Measurements from ENCODE around the gene NACC2. TPM values are rescaled to one million over a fixed set of nuclear protein-coding genes. Genes with fewer than 3 reads are reported as not detected.

NACC2 gene
- total and polyA plus RNA-seq, 10 of the 15 experiments (the other 5 are each of a cell fraction or from before 2014, with no cell fraction given) = 0.66 to 14.7 (median 3.5) TPM

DNA sequence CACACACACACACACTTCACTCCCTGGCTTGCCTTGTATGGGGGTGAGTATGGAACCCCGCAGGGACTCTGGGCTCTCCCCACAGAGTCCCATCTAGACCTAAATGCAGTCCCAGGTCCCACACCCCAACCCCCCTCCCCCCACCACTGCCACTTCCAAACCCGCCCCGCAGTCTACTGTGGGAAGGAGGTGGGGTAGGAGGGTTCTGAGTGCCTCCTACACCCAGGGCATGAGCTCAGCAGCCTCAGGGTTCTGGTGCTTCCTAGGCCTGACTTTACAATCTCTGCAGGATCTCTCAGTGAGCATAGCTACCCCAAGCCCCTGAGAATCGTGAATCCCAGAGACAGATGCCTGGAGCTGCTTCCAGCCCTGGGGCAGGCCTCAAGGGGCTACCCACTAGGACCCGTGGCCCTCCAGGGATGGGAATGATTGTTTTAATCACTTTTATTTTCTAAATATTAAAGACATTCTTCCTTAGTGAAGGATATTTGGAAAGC lies 1.5 kb upstream of the NACC2 start (continued):
- TF ChIP-seq, protein P1, sequence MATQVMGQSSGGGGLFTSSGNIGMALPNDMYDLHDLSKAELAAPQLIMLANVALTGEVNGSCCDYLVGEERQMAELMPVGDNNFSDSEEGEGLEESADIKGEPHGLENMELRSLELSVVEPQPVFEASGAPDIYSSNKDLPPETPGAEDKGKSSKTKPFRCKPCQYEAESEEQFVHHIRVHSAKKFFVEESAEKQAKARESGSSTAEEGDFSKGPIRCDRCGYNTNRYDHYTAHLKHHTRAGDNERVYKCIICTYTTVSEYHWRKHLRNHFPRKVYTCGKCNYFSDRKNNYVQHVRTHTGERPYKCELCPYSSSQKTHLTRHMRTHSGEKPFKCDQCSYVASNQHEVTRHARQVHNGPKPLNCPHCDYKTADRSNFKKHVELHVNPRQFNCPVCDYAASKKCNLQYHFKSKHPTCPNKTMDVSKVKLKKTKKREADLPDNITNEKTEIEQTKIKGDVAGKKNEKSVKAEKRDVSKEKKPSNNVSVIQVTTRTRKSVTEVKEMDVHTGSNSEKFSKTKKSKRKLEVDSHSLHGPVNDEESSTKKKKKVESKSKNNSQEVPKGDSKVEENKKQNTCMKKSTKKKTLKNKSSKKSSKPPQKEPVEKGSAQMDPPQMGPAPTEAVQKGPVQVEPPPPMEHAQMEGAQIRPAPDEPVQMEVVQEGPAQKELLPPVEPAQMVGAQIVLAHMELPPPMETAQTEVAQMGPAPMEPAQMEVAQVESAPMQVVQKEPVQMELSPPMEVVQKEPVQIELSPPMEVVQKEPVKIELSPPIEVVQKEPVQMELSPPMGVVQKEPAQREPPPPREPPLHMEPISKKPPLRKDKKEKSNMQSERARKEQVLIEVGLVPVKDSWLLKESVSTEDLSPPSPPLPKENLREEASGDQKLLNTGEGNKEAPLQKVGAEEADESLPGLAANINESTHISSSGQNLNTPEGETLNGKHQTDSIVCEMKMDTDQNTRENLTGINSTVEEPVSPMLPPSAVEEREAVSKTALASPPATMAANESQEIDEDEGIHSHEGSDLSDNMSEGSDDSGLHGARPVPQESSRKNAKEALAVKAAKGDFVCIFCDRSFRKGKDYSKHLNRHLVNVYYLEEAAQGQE (IDR thresholded peaks at IDR 0.05; ENCODE audit: low read depth, low read length) = no peak
- TF ChIP-seq MTA3 (IDR thresholded peaks at IDR 0.05; ENCODE audit: borderline replicate concordance, low read length) (no peak), GATAD2B (conservative IDR thresholded peaks at IDR 0.05; ENCODE audit: low read depth) (no peak), ZBTB4 (CRISPR knock-in tag; IDR thresholded peaks at IDR 0.05) (no peak), BHLHE40 (IDR thresholded peaks at IDR 0.05; ENCODE audit: borderline replicate concordance in 1 of 2, low read depth in 2 of 2, low read length in 1 of 2) (no peak), CHD4 (IDR thresholded peaks at IDR 0.05) (no peak), JUND (IDR thresholded peaks at IDR 0.05; ENCODE audit: low read depth, low read length) (no peak), ZNF207 (IDR thresholded peaks at IDR 0.05; ENCODE audit: borderline replicate concordance) (no peak), SMAD5 (IDR thresholded peaks at IDR 0.05; ENCODE audit: low read depth) (no peak)
- TF ChIP-seq, protein P2, sequence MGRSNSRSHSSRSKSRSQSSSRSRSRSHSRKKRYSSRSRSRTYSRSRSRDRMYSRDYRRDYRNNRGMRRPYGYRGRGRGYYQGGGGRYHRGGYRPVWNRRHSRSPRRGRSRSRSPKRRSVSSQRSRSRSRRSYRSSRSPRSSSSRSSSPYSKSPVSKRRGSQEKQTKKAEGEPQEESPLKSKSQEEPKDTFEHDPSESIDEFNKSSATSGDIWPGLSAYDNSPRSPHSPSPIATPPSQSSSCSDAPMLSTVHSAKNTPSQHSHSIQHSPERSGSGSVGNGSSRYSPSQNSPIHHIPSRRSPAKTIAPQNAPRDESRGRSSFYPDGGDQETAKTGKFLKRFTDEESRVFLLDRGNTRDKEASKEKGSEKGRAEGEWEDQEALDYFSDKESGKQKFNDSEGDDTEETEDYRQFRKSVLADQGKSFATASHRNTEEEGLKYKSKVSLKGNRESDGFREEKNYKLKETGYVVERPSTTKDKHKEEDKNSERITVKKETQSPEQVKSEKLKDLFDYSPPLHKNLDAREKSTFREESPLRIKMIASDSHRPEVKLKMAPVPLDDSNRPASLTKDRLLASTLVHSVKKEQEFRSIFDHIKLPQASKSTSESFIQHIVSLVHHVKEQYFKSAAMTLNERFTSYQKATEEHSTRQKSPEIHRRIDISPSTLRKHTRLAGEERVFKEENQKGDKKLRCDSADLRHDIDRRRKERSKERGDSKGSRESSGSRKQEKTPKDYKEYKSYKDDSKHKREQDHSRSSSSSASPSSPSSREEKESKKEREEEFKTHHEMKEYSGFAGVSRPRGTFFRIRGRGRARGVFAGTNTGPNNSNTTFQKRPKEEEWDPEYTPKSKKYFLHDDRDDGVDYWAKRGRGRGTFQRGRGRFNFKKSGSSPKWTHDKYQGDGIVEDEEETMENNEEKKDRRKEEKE (IDR thresholded peaks at IDR 0.05) = no peak

All from GM12878 (cell line).